DND-41 (cell line): ENCODE data around the gene KLF15.

Experiments used
- ATAC-seq: fragments of 200-7000 bp; cut with Tn5 transposase; 3 replicates; pipeline ENCODE4 v1.9.1; 2021; ENCODE audit warnings: low read depth; ENCODE audit not compliant: insufficient read depth
- DNase-seq: peaks from one replicate; pipeline ENCODE4 v3.0.0-alpha.2; 2020
- H2AFZ ChIP-seq: 2 replicates; pipeline ENCODE4 v1.6.0; 2012; ENCODE audit warnings: low read depth, low read length
- H3K27ac ChIP-seq: 2 replicates; pipeline ENCODE4 v1.5.1; 2012; ENCODE audit warnings: low read length, inconsistent platforms
- H3K27me3 ChIP-seq: fragments of 200-600 bp; sonication (generic); 2 replicates; pipeline ENCODE4 v1.6.0; 2012; ENCODE audit warnings: low read length, mild to moderate bottlenecking, inconsistent platforms; ENCODE audit not compliant: insufficient read depth, poor library complexity
- H3K36me3 ChIP-seq: 2 replicates; pipeline ENCODE4 v1.5.1; 2012; ENCODE audit warnings: low read length, inconsistent platforms; ENCODE audit not compliant: insufficient read depth
- H3K4me1 ChIP-seq: 2 replicates; pipeline ENCODE4 v1.5.1; 2012; ENCODE audit warnings: mild to moderate bottlenecking, low read length; ENCODE audit not compliant: insufficient read depth
- H3K4me2 ChIP-seq: 2 replicates; pipeline ENCODE4 v1.6.0; 2012; ENCODE audit warnings: mild to moderate bottlenecking, moderate library complexity, low read length, inconsistent platforms; ENCODE audit not compliant: insufficient read depth
- H3K4me3 ChIP-seq, 2 experiments: fragments of 200-600 bp in 1 of 2; shearing (Covaris generic) in 1 of 2; 2 replicates each; pipeline ENCODE4 v1.5.1; 2012 to 2016; ENCODE audit warnings: inconsistent platforms in 2 of 2, low read length in 2 of 2, mild to moderate bottlenecking in 2 of 2, low read depth in 1 of 2, moderate library complexity in 1 of 2
- H3K79me2 ChIP-seq: 2 replicates; pipeline ENCODE4 v1.6.0; 2012; ENCODE audit warnings: low read length, inconsistent platforms; ENCODE audit not compliant: insufficient read depth
- H3K9ac ChIP-seq: 2 replicates; pipeline ENCODE4 v1.6.0; 2012; ENCODE audit warnings: low read depth, mild to moderate bottlenecking, inconsistent platforms, low read length, moderate library complexity
- H3K9me3 ChIP-seq: 2 replicates; pipeline ENCODE4 v1.5.1; 2012; ENCODE audit warnings: low read length, moderate library complexity, mild to moderate bottlenecking, inconsistent platforms; ENCODE audit not compliant: insufficient read depth, severe bottlenecking
- H4K20me1 ChIP-seq: 2 replicates; pipeline ENCODE4 v1.6.0; 2012; ENCODE audit warnings: low read length; ENCODE audit not compliant: insufficient read depth
- CTCF ChIP-seq: IDR thresholded peaks from 2 replicates; pipeline ENCODE4 v1.5.1; 2012; ENCODE audit warnings: borderline replicate concordance, low read length, moderate library complexity, mild to moderate bottlenecking; ENCODE audit not compliant: poor library complexity, severe bottlenecking; ENCODE audit errors: extremely low read depth
- EZH2 ChIP-seq: IDR thresholded peaks from 3 replicates; pipeline ENCODE4 v1.6.1; 2012; ENCODE audit warnings: borderline replicate concordance, low read depth, mild to moderate bottlenecking, moderate library complexity, low read length, inconsistent platforms; ENCODE audit not compliant: severe bottlenecking

KLF15 gene

GRCh38 chr3:126402178-126402577, 45.0 kb upstream of the KLF15 start:
- TF ChIP-seq EZH2 (no peak), CTCF (no peak)
- no peaks in the 10 kb centered on the region for H3K4me1 ChIP-seq
- no peaks in the 10 kb centered on the region for H3K36me3 ChIP-seq
- no peak overlapping the region for H3K4me2 ChIP-seq
- DNase-seq (no peak), ATAC-seq (no peak)
- peaks cover 4% of the 10 kb centered on the region for H3K27me3 ChIP-seq
- no peak overlapping the region for H2AFZ ChIP-seq
- no peak overlapping the region for H3K27ac ChIP-seq
- H3K9me3 ChIP-seq = no peaks in the 10 kb centered on the region
- H3K9ac ChIP-seq = no peak overlapping the region
- no peaks in the 10 kb centered on the region for H4K20me1 ChIP-seq
- H3K4me3 ChIP-seq = no peak overlapping the region
- H3K79me2 ChIP-seq = no peaks in the 10 kb centered on the region

- ATAC-seq (no peak), DNase-seq (no peak)
- no peak overlapping the region for H3K4me2 ChIP-seq
- no peak for TF ChIP-seq EZH2
- no peak for TF ChIP-seq CTCF
- no peak overlapping the region for H3K27ac ChIP-seq
- H3K4me3 ChIP-seq = no peak overlapping the region
- no peak overlapping the region for H3K9ac ChIP-seq
- H2AFZ ChIP-seq = no peak overlapping the region
- H4K20me1 ChIP-seq = no peaks in the 10 kb centered on the region
- no peaks in the 10 kb centered on the region for H3K27me3 ChIP-seq
- no peaks in the 10 kb centered on the region for H3K4me1 ChIP-seq
- H3K9me3 ChIP-seq = no peaks in the 10 kb centered on the region
- H3K36me3 ChIP-seq = no peaks in the 10 kb centered on the region
- H3K79me2 ChIP-seq = no peaks in the 10 kb centered on the region
Observed at GRCh38 chr3:126401611-126402160, 44.5 kb upstream of the KLF15 start.

GRCh38 chr3:126399756-126400155, 42.5 kb upstream of the KLF15 start:
- no peak overlapping the region for H3K9ac ChIP-seq
- no peak for TF ChIP-seq CTCF
- no peak for TF ChIP-seq EZH2

GRCh38 chr3:126399351-126399735, 42.1 kb upstream of the KLF15 start:
- no peaks in the 10 kb centered on the region for H3K9me3 ChIP-seq
- ATAC-seq (no peak), DNase-seq (no peak)
- H3K36me3 ChIP-seq = no peaks in the 10 kb centered on the region
- no peaks in the 10 kb centered on the region for H3K27me3 ChIP-seq
- H3K79me2 ChIP-seq = no peaks in the 10 kb centered on the region
- no peaks in the 10 kb centered on the region for H4K20me1 ChIP-seq
- no peak overlapping the region for H3K4me3 ChIP-seq
- H3K9ac ChIP-seq = no peak overlapping the region
- H3K4me1 ChIP-seq = no peaks in the 10 kb centered on the region
- no peak overlapping the region for H3K27ac ChIP-seq
- TF ChIP-seq EZH2 (no peak), CTCF (no peak)
- no peak overlapping the region for H3K4me2 ChIP-seq
- no peak overlapping the region for H2AFZ ChIP-seq

More at GRCh38 chr3:126399756-126400155, 42.5 kb upstream of the KLF15 start:
- Histone ChIP-seq H3K4me3 (no peak overlapping the region), H4K20me1 (no peaks in the 10 kb centered on the region), H3K36me3 (no peaks in the 10 kb centered on the region), H3K4me2 (no peak overlapping the region), H3K27me3 (no peaks in the 10 kb centered on the region), H3K9me3 (no peaks in the 10 kb centered on the region), H3K4me1 (no peaks in the 10 kb centered on the region), H2AFZ (no peak overlapping the region), H3K79me2 (no peaks in the 10 kb centered on the region), H3K27ac (no peak overlapping the region)
- ATAC-seq = no peak
- no peak for DNase-seq
